ENCODE measurements around the gene OR2W3.

OR2W3 gene

GRCh38 chr1:247895163-247895637 is at the start of gene OR2W3:
OR2W3 (plus strand) TSS chr1:247895587; CDS start chr1:247895587, 0 bp downstream.
- DNase-seq (ENCODE audit: low read depth in 2 of 2), result no peak

GRCh38 chr1:247845693-247846017 is 49.7 kb upstream of the OR2W3 start:
- DNase-seq (ENCODE audit: low read depth in 2 of 2), result no peak

- no peak for DNase-seq (ENCODE audit: low read depth in 2 of 2)
Measured at GRCh38 chr1:247848346-247848745, 47.0 kb upstream of the OR2W3 start.

- no peak for DNase-seq (ENCODE audit: low read depth in 2 of 2)
Measured at GRCh38 chr1:247849616-247850015, 45.8 kb upstream of the OR2W3 start.

GRCh38 chr1:247854899-247855545 is 40.4 kb upstream of the OR2W3 start:
- DNase-seq (ENCODE audit: low read depth in 2 of 2), result no peak

GRCh38 chr1:247855911-247856310 is 39.5 kb upstream of the OR2W3 start:
- no peak for DNase-seq (ENCODE audit: low read depth in 2 of 2)

- DNase-seq (ENCODE audit: low read depth in 2 of 2), result peak; percentile 1 to 22
Measured at GRCh38 chr1:247857069-247857984, 38.1 kb upstream of the OR2W3 start, which contains the start of gene TRIM58. TRIM58 (plus strand) TSS chr1:247857187; CDS start chr1:247857247, 60 bp downstream.

GRCh38 chr1:247857985-247858619 is 37.3 kb upstream of the OR2W3 start:
- DNase-seq (ENCODE audit: low read depth in 2 of 2), result no peak

- DNase-seq (ENCODE audit: low read depth in 2 of 2), result no peak
Measured at GRCh38 chr1:247862756-247863155, 32.6 kb upstream of the OR2W3 start.

- no peak for DNase-seq (ENCODE audit: low read depth in 2 of 2)
Measured at GRCh38 chr1:247864644-247865043, 30.7 kb upstream of the OR2W3 start.

GRCh38 chr1:247865416-247865815 is 30.0 kb upstream of the OR2W3 start:
- no peak for DNase-seq (ENCODE audit: low read depth in 2 of 2)

GRCh38 chr1:247883346-247883745 is 12.0 kb upstream of the OR2W3 start:
- no peak for DNase-seq (ENCODE audit: low read depth in 2 of 2)

GRCh38 chr1:247884797-247885413 is 10.5 kb upstream of the OR2W3 start:
- DNase-seq (ENCODE audit: low read depth in 2 of 2), result no peak

GRCh38 chr1:247895976-247896375 is 589 bp downstream of the OR2W3 start:
- no peak for DNase-seq (ENCODE audit: low read depth in 2 of 2)

- no peak for DNase-seq (ENCODE audit: low read depth in 2 of 2)
Measured at GRCh38 chr1:247904122-247904521, 8.7 kb downstream of the OR2W3 start.

GRCh38 chr1:247905181-247905580 is 9.8 kb downstream of the OR2W3 start:
- DNase-seq (ENCODE audit: low read depth in 2 of 2), result no peak

- DNase-seq (ENCODE audit: low read depth in 2 of 2), result no peak
Measured at GRCh38 chr1:247905910-247906503, 10.6 kb downstream of the OR2W3 start.

- DNase-seq (ENCODE audit: low read depth in 2 of 2), result no peak
Measured at GRCh38 chr1:247906504-247907047, 11.2 kb downstream of the OR2W3 start.

- DNase-seq (ENCODE audit: low read depth in 2 of 2), result no peak
Measured at GRCh38 chr1:247908766-247909165, 13.4 kb downstream of the OR2W3 start.

- no peak for DNase-seq (ENCODE audit: low read depth in 2 of 2)
Measured at GRCh38 chr1:247913786-247914185, 18.4 kb downstream of the OR2W3 start.

GRCh38 chr1:247914941-247915662 is 19.7 kb downstream of the OR2W3 start:
- no peak for DNase-seq (ENCODE audit: low read depth in 2 of 2)
